ENCODE results near the gene ROR1.

ROR1 gene

DNA sequence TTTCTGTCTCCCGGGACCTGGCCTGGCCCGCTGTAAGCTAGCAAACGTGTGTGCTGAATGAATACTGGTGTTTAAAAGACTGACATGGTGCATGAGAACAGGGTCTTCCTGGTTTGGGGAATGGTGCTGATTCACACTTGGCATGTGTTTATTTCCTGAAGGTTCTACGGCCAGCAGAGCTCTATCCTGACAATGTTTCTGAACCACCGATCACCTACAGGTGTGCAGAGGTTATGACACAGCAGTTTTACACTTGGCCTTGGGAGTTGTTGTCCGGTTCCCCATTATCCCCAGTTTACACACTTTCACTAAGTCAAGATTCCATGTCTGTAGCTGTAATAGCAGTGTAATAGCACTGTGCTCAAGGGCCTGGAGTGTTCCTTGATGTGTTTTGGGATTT, 127.3 kb downstream of the ROR1 start:
- TF ChIP-seq, protein P1, sequence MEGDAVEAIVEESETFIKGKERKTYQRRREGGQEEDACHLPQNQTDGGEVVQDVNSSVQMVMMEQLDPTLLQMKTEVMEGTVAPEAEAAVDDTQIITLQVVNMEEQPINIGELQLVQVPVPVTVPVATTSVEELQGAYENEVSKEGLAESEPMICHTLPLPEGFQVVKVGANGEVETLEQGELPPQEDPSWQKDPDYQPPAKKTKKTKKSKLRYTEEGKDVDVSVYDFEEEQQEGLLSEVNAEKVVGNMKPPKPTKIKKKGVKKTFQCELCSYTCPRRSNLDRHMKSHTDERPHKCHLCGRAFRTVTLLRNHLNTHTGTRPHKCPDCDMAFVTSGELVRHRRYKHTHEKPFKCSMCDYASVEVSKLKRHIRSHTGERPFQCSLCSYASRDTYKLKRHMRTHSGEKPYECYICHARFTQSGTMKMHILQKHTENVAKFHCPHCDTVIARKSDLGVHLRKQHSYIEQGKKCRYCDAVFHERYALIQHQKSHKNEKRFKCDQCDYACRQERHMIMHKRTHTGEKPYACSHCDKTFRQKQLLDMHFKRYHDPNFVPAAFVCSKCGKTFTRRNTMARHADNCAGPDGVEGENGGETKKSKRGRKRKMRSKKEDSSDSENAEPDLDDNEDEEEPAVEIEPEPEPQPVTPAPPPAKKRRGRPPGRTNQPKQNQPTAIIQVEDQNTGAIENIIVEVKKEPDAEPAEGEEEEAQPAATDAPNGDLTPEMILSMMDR (IDR thresholded peaks at IDR 0.05; ENCODE audit: insufficient read depth, low read length, poor library complexity, severe bottlenecking) = no peak
- Histone ChIP-seq H3K36me3 (ENCODE audit: control insufficient read depth, insufficient read depth, low read length) (no peaks in the 10 kb centered on the region), H3K4me3 (replicated peaks; ENCODE audit: low read depth, low read length) (no peak overlapping the region), H3K27me3 (replicated peaks; ENCODE audit: control insufficient read depth, insufficient read depth, low read length) (no peaks in the 10 kb centered on the region)
- no peak for DNase-seq (ENCODE audit: extremely low read depth, insufficient read length)

DNA sequence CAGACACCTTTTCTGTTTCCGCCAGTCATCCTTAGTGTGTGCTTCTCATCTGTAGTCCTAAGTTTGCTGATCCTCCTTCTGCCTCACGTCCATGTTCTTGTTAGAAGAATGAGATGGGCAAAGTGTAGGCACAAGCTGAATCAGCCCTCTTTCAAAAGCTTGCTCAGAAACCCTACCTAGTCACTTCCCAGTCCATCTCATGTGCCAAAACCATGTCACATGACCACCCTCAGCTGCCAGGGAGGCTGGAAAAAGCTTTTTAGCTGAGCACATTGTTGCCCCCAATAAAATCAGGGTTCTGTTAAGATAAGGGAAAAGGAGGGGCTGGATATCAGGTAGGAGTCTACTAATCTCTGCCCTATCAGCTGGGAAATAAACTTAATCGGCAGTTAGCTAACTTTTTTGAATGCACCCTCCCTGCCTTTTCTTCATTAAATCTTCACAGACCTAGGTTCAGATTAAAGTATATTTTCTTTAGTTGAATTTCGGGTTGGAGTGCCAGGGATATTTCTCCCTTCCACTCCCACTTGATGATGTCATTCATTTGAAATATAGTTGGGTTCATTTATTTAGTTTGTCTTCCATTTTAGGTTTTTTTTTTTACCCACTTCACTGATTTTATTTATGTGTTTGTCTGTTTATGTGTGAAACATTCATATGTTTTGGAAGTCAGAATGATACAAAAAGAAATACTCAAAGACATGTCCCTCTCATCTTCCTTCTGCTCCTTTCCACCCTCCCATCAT, 129.2 kb downstream of the ROR1 start:
- Histone ChIP-seq H3K4me3 (replicated peaks; ENCODE audit: low read depth, low read length) (no peak overlapping the region), H3K36me3 (ENCODE audit: control insufficient read depth, insufficient read depth, low read length) (no peaks in the 10 kb centered on the region), H3K27me3 (replicated peaks; ENCODE audit: control insufficient read depth, insufficient read depth, low read length) (no peaks in the 10 kb centered on the region)
- TF ChIP-seq, protein P1 (IDR thresholded peaks at IDR 0.05; ENCODE audit: insufficient read depth, low read length, poor library complexity, severe bottlenecking) = no peak
- DNase-seq (ENCODE audit: extremely low read depth, insufficient read length) = no peak

DNA sequence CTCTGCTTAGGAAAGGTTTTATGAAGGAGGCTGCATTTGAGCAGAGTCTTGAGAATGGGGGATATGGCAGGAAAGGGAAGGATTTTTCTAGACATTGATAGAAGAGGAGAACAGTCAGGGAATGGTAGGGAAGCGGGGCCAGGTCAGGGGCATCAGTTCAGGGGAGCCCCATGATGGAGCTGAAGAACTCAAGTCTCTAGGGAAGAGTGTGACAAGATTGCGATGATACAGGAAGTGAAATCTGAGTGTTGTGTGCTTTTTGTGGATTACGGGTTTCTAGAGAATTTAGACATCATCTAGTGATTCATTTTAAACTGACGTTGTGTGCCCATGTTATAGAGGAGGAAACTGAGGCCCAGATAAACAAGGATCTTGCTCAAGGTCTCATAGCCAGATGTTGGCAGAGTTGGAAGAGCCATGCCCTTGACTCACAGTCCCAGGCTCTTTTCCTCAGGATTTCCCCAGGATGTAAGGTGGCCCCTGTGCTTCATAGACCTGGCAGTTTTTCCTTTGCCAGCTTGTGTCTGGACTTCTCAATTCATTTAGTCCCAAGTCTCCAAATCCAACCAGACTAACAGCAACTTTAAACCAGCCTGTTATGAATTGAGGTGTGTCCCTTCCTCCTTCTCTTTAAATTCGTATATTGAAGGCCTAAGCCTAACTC, 130.3 kb downstream of the ROR1 start:
- Histone ChIP-seq H3K4me3 (replicated peaks; ENCODE audit: low read depth, low read length) (no peak overlapping the region), H3K36me3 (ENCODE audit: control insufficient read depth, insufficient read depth, low read length) (no peaks in the 10 kb centered on the region), H3K27me3 (replicated peaks; ENCODE audit: control insufficient read depth, insufficient read depth, low read length) (no peaks in the 10 kb centered on the region)
- no peak for DNase-seq (ENCODE audit: extremely low read depth, insufficient read length)
- TF ChIP-seq, protein P1 (IDR thresholded peaks at IDR 0.05; ENCODE audit: insufficient read depth, low read length, poor library complexity, severe bottlenecking) = no peak

DNA sequence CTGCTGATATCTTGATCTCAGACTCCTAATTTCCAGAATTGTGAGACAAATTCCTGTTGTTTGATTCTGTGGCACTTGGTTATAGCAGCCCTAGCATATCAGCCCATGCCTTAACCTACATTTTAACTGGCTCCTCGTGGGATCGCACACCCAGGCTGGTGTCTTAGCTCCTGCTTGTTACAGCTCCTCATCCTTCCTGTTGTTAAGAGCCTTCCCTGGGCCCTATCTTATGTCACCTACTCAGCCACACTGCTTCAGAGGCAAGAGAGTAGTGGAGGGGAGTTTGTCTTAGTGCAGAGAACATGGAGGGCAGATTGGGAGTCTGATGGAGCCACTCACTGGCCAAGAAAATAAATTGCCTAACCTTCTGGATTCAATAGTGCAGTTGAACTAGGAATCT, 131.0 kb downstream of the ROR1 start:
- TF ChIP-seq, protein P1 (IDR thresholded peaks at IDR 0.05; ENCODE audit: insufficient read depth, low read length, poor library complexity, severe bottlenecking) = no peak
- H3K36me3 ChIP-seq (ENCODE audit: control insufficient read depth, insufficient read depth, low read length) = no peaks in the 10 kb centered on the region
- no peaks in the 10 kb centered on the region for H3K27me3 ChIP-seq (replicated peaks; ENCODE audit: control insufficient read depth, insufficient read depth, low read length)
- H3K4me3 ChIP-seq (replicated peaks; ENCODE audit: low read depth, low read length) = no peak overlapping the region
- DNase-seq (ENCODE audit: extremely low read depth, insufficient read length) = no peak

DNA sequence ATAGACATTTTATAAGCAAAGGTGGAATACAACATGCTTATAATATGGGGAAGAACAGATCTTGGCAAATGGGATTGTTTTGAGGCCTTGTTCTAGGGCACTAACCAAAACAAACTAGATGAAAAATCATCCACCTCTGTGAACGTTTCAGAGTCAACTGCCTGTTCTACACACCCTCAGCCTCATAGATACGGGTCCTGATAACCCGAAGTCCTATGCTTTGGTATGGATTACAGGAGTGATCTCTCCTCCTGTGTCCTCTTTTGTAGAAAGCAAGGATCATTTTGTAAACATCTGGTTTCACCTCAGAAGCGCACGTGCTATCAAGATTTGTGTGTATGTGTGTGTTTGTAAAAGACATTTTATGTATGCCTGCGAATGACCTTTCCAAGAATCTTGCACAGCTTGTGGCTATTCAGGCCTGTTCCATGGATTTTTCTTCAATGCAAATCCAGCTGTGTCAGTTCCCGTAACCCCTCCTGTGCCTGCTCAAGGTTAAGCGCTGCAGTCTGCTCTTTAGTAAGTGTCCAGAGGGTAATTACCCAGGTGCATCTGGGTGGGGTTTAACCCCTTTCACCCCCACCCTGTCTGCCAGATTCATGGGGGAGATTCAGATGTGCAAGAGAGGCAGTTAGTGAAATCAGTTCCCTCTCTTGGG, 132.4 kb downstream of the ROR1 start:
- TF ChIP-seq, protein P1 (IDR thresholded peaks at IDR 0.05; ENCODE audit: insufficient read depth, low read length, poor library complexity, severe bottlenecking) = no peak
- H3K36me3 ChIP-seq (ENCODE audit: control insufficient read depth, insufficient read depth, low read length) = no peaks in the 10 kb centered on the region
- H3K4me3 ChIP-seq (replicated peaks; ENCODE audit: low read depth, low read length) = no peak overlapping the region
- H3K27me3 ChIP-seq (replicated peaks; ENCODE audit: control insufficient read depth, insufficient read depth, low read length) = no peaks in the 10 kb centered on the region
- DNase-seq (ENCODE audit: extremely low read depth, insufficient read length) = no peak

Measured in GM06990 (cell line).